GM12878 (cell line): ENCODE measurements around the gene RNLS. TPM values are rescaled to one million over a fixed set of nuclear protein-coding genes. Genes with fewer than 3 reads are reported as not detected.

Experiments used
- ATAC-seq: fragments of 200-7000 bp; cut with Tn5 transposase; 3 replicates; pipeline ENCODE4 v1.9.1; 2020; ENCODE audit warnings: mild to moderate bottlenecking, moderate library complexity
- BruUV-seq: library from RNA; stranded (reverse); fragments of 400-500 nt; replicated peaks from 2 replicates; lab custom pipeline; 2021; lab: Mats Ljungman, UMichigan
- CTCF ChIA-PET: fragments of 300-600 bp; sonication (Branson Sonifier 250); formaldehyde crosslinking; extraction: SDS; loops from one replicate; lab custom pipeline; 2021; ENCODE audit warnings: inconsistent platforms; lab: Yijun Ruan, JAX
- POLR2A ChIA-PET: fragments of 350-600 bp; formaldehyde crosslinking; extraction: SDS; loops from one replicate; lab custom pipeline; 2021; ENCODE audit warnings: inconsistent platforms; lab: Charles Lee
- RAD21 ChIA-PET: fragments of 300-600 bp; sonication (Branson Sonifier 250); formaldehyde crosslinking; loops from one replicate; lab custom pipeline; 2023; ENCODE audit warnings: antibody characterized with exemption; ENCODE audit not compliant: unreplicated experiment; lab: Charles Lee
- SMC1A ChIA-PET: fragments of 300-600 bp; sonication (Branson Sonifier 250); formaldehyde crosslinking; loops from one replicate; lab custom pipeline; 2023; ENCODE audit not compliant: unreplicated experiment, uncharacterized antibody; lab: Charles Lee
- DNase-seq: peaks from one replicate; pipeline ENCODE4 v3.0.0-alpha.2; 2011; ENCODE audit warnings: low read depth, low spot score
- FAIRE-seq: peaks from 3 replicates; lab custom pipeline; 2011; peaks lifted over from hg19 to GRCh38; lab: Jason Lieb, UNC
- H2AFZ ChIP-seq: 2 replicates; pipeline ENCODE4 v1.6.0; 2011; ENCODE audit warnings: low read depth, low read length, control low read depth; ENCODE audit not compliant: control insufficient read depth
- H3K27ac ChIP-seq: 2 replicates; pipeline ENCODE4 v1.5.1; 2011; ENCODE audit warnings: control low read depth; ENCODE audit not compliant: control insufficient read depth, insufficient read depth
- H3K27me3 ChIP-seq, 2 experiments: replicated peaks in 1 of 2; 2 replicates each; pipeline versions ENCODE4 v1.6.0 to v1.6.1; 2011; ENCODE audit warnings: low read length in 1 of 2; ENCODE audit not compliant: control insufficient read depth in 2 of 2, insufficient read depth in 2 of 2
- H3K36me3 ChIP-seq, 2 experiments: 2 replicates each; pipeline ENCODE4 v1.5.1; 2011; ENCODE audit warnings: low read length in 1 of 2; ENCODE audit not compliant: control insufficient read depth in 2 of 2, insufficient read depth in 2 of 2
- H3K4me1 ChIP-seq: 2 replicates; pipeline ENCODE4 v1.6.1; 2011; ENCODE audit warnings: mild to moderate bottlenecking, low read length, moderate library complexity, mixed read lengths; ENCODE audit not compliant: control insufficient read depth, insufficient read depth
- H3K4me2 ChIP-seq: 2 replicates; pipeline ENCODE4 v1.6.0; 2011; ENCODE audit warnings: control low read depth; ENCODE audit not compliant: control insufficient read depth, insufficient read depth
- H3K4me3 ChIP-seq: fragments of 200-600 bp; sonication (generic); 2 replicates; pipeline ENCODE4 v1.5.1; 2016
- H3K79me2 ChIP-seq: 2 replicates; pipeline ENCODE4 v1.6.0; 2011; ENCODE audit warnings: low read length; ENCODE audit not compliant: control insufficient read depth, insufficient read depth
- H3K9ac ChIP-seq: 2 replicates; pipeline ENCODE4 v1.8.0; 2011; ENCODE audit warnings: low read length, control low read depth, mixed read lengths; ENCODE audit not compliant: control insufficient read depth, insufficient read depth
- H3K9me3 ChIP-seq: replicated peaks from 3 replicates; pipeline ENCODE4 v1.5.1; 2011; ENCODE audit warnings: mild to moderate bottlenecking, low read length; ENCODE audit not compliant: control insufficient read depth, insufficient read depth
- H4K20me1 ChIP-seq: 2 replicates; pipeline ENCODE4 v1.6.0; 2011; ENCODE audit not compliant: control insufficient read depth, insufficient read depth
- CBFB ChIP-seq: IDR thresholded peaks from 2 replicates; pipeline ENCODE4 v1.6.1; 2016; ENCODE audit warnings: antibody characterized with exemption, low read depth
- CBX5 ChIP-seq: sonication (generic); IDR thresholded peaks from 2 replicates; pipeline ENCODE4 v1.6.1; 2016; ENCODE audit warnings: low read depth, moderate library complexity, mild to moderate bottlenecking, inconsistent platforms
- FOXM1 ChIP-seq: IDR thresholded peaks from 2 replicates; pipeline ENCODE4 v1.6.1; 2012; ENCODE audit warnings: low read depth, mild to moderate bottlenecking, inconsistent platforms, low read length, moderate library complexity
- PAX5 ChIP-seq: IDR thresholded peaks from 2 replicates; pipeline ENCODE4 v1.6.1; 2011; ENCODE audit warnings: low read depth, low read length, borderline replicate concordance
- SMAD1 ChIP-seq: fragments of 450-650 bp; IDR thresholded peaks from 2 replicates; pipeline ENCODE4 v1.6.1; 2018; ENCODE audit warnings: mild to moderate bottlenecking, low read depth; ENCODE audit not compliant: partially characterized antibody
- SRF ChIP-seq, 2 experiments: IDR thresholded peaks; 2 replicates each; pipeline ENCODE4 v1.6.1; 2011; ENCODE audit warnings: low read depth in 2 of 2, low read length in 2 of 2, mild to moderate bottlenecking in 1 of 2, moderate library complexity in 1 of 2
- TCF7 ChIP-seq: IDR thresholded peaks from 2 replicates; pipeline ENCODE4 v1.6.1; 2014; ENCODE audit warnings: antibody characterized with exemption, borderline replicate concordance
- ZBED1 ChIP-seq: IDR thresholded peaks from 2 replicates; pipeline ENCODE4 v1.6.1; 2016; ENCODE audit warnings: borderline replicate concordance
- in situ Hi-C: fragments of 300-500 bp; cut with MboI; formaldehyde crosslinking; loops from 9 replicates; pipeline ENCODE4 v1.14.3; 2018; ENCODE audit warnings: mixed read lengths
- intact Hi-C: fragments of 100-400 bp; cut with micrococcal nuclease; formaldehyde crosslinking; loops from one replicate; pipeline ENCODE4 v1.14.2; 2022; ENCODE audit not compliant: unreplicated experiment
- polyA plus RNA-seq, 11 experiments: library from polyadenylated mRNA; depleted of rRNA in 4 of 11; unstranded in 6 of 11; stranded (reverse) in 5 of 11; fragments of >200 nt; fragmentation: Nextera tagmentation in 4 of 11; fragmentation: Illumina TruSeq in 1 of 11; extraction: Ambion mirVana in 4 of 11; extraction: Trizol in 1 of 11; gene quantifications; 1 replicate in 1 of 11; 2 replicates in 10 of 11; pipeline versions ENCODE4 v1.2.1 to v1.2.3, GENCODE V29; 2011 to 2016; ENCODE audit warnings: inconsistent platforms in 2 of 11, missing spikeins in 2 of 11, low read depth in 1 of 11
- total RNA-seq, 4 experiments: library from RNA; depleted of rRNA in 3 of 4; stranded (reverse); fragments of >200 nt in 3 of 4; fragmentation: Illumina TruSeq in 1 of 4; extraction: Trizol in 1 of 4; gene quantifications; 2 replicates each; pipeline versions ENCODE4 v1.2.1 to v1.2.3, GENCODE V29; 2013 to 2021
- TF ChIP-seq, protein P1 (sequence below): IDR thresholded peaks from 2 replicates; pipeline ENCODE4 v1.6.1; 2011; ENCODE audit warnings: borderline replicate concordance, low read depth, mild to moderate bottlenecking, moderate library complexity, low read length; ENCODE audit not compliant: insufficient read depth, poor library complexity, severe bottlenecking

RNLS gene
- total and polyA plus RNA-seq, 10 of the 15 experiments (the other 5 are each of a cell fraction or from before 2014, with no cell fraction given) = 3.4 to 6.7 (median 4.6) TPM

DNA sequence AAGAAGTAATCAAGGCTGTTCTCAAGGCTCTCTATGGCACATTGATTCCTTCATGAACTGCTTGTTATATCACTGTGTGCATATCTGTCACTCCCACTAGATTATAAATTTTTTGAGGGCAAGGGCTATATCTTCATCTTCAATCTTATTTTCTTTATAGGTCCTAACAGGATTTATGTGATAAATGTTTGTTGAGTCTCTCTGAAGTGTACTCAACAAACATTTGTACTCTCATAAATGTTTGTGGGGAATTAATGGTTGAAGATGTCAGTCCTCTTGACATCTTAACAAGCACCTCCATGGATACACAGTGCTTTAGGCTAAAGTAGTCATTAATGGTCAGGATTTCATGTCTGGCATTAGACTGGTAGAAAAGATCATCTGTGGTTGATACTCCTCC is 143.2 kb downstream of the RNLS start:
- Histone ChIP-seq H3K9me3 (no peaks in the 10 kb centered on the region), H3K27ac (no peak overlapping the region)

DNA sequence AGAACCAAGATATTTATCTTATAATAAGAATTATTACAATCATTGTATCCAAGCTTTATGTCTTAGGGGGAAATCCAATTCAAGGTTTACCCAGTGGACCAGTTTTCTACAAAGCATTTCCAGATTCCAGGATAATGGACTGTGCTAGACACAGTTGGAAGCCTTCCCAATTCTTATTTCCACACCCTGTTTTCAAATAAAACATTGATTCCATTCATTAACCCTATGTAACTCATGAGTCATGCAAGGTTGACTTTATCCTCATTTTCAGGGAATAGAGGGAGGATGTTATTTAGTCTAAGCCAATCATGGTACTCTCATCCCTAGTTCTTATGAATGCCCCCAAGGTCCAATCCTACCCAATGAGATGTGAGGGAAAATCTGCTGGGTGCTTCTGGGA is 145.7 kb downstream of the RNLS start:
- ChIA-PET POLR2A (no interaction called here), SMC1A (interaction anchor here (2.0 kb wide), 1 partner anchor 48 kb away, joined by 4 read pairs; no protein-coding TSS in a partner anchor), RAD21 (no interaction called here), CTCF (no interaction called here)
- no TSS peak for BruUV-seq
- no peak overlapping the region for H3K9ac ChIP-seq
- no peaks in the 10 kb centered on the region for H3K36me3 ChIP-seq
- H3K79me2 ChIP-seq = no peaks in the 10 kb centered on the region
- no peak for DNase-seq
- no peak overlapping the region for H2AFZ ChIP-seq
- intact Hi-C loops (no loop called here), in situ Hi-C loops (no loop called here)
- FAIRE-seq = no peak
- no peak overlapping the region for H3K4me3 ChIP-seq
- H4K20me1 ChIP-seq = no peaks in the 10 kb centered on the region
- no peak overlapping the region for H3K4me2 ChIP-seq
- no peak overlapping the region for H3K27ac ChIP-seq
- no peak for TF ChIP-seq PAX5
- no peak for TF ChIP-seq FOXM1
- no peak for TF ChIP-seq CBX5
- TF ChIP-seq ZBED1 = no peak
- no peak for TF ChIP-seq TCF7
- H3K27me3 ChIP-seq = no peaks in the 10 kb centered on the region
- ATAC-seq = no peak
- no peaks in the 10 kb centered on the region for H3K9me3 ChIP-seq
- no peaks in the 10 kb centered on the region for H3K4me1 ChIP-seq

More for the DNA sequence above, 143.2 kb downstream of the RNLS start:
- Histone ChIP-seq H3K36me3 (no peaks in the 10 kb centered on the region), H3K79me2 (no peaks in the 10 kb centered on the region), H3K27me3 (no peaks in the 10 kb centered on the region), H3K9ac (no peak overlapping the region), H3K4me1 (no peaks in the 10 kb centered on the region), H3K4me2 (no peak overlapping the region), H2AFZ (no peak overlapping the region), H3K4me3 (no peak overlapping the region), H4K20me1 (no peaks in the 10 kb centered on the region)
- ChIA-PET SMC1A (no interaction called here), RAD21 (no interaction called here), CTCF (no interaction called here), POLR2A (no interaction called here)
- FAIRE-seq = no peak
- in situ Hi-C loops (no loop called here), intact Hi-C loops (no loop called here)
- no TSS peak for BruUV-seq
- ATAC-seq = no peak
- no peak for TF ChIP-seq CBFB
- no peak for TF ChIP-seq SMAD1
- TF ChIP-seq, protein P1, sequence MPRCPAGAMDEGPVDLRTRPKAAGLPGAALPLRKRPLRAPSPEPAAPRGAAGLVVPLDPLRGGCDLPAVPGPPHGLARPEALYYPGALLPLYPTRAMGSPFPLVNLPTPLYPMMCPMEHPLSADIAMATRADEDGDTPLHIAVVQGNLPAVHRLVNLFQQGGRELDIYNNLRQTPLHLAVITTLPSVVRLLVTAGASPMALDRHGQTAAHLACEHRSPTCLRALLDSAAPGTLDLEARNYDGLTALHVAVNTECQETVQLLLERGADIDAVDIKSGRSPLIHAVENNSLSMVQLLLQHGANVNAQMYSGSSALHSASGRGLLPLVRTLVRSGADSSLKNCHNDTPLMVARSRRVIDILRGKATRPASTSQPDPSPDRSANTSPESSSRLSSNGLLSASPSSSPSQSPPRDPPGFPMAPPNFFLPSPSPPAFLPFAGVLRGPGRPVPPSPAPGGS = no peak
- no peak for TF ChIP-seq SRF (IDR thresholded peaks at IDR 0.05; ENCODE audit: low read depth in 2 of 2, low read length in 2 of 2)
- no peak for DNase-seq
